Liver (tissue), 3 donors: ENCODE results near the gene AIPL1.

ENCODE experiments used
- CTCF ChIP-seq: fragments of 150-350 bp; IDR thresholded peaks from 2 replicates; pipeline ENCODE4 v1.5.1; 2017; ENCODE audit warnings: improper control_type of control experiment, low read depth, low read length; ENCODE audit not compliant: missing input control
- EGR1 ChIP-seq, 2 donors: IDR thresholded peaks; 2 replicates each; pipeline ENCODE4 v1.6.1; 2016 to 2018; ENCODE audit warnings: antibody characterized with exemption in 2 of 2, low read depth in 2 of 2
- FOXA1 ChIP-seq: IDR thresholded peaks from 2 replicates; pipeline ENCODE4 v1.6.1; 2016; ENCODE audit warnings: antibody characterized with exemption
- GABPA ChIP-seq, 2 donors: IDR thresholded peaks in 1 of 2; conservative IDR thresholded peaks in 1 of 2; 2 replicates each; pipeline ENCODE4 v1.6.1; 2016; ENCODE audit warnings: antibody characterized with exemption in 2 of 2, mild to moderate bottlenecking in 1 of 2, moderate library complexity in 1 of 2
- JUND ChIP-seq, 2 donors: IDR thresholded peaks; 2 replicates each; pipeline ENCODE4 v1.6.1; 2016; ENCODE audit warnings: antibody characterized with exemption in 2 of 2
- MAX ChIP-seq: IDR thresholded peaks from 2 replicates; pipeline ENCODE4 v1.6.1; 2016; ENCODE audit warnings: antibody characterized with exemption
- NR2F2 ChIP-seq: IDR thresholded peaks from 2 replicates; pipeline ENCODE4 v1.6.1; 2016; ENCODE audit warnings: antibody characterized with exemption
- RAD21 ChIP-seq, 2 donors: IDR thresholded peaks; 2 replicates each; pipeline ENCODE4 v1.6.1; 2016; ENCODE audit warnings: antibody characterized with exemption in 2 of 2, mild to moderate bottlenecking in 2 of 2
- RXRA ChIP-seq, 2 donors: IDR thresholded peaks; 2 replicates each; pipeline ENCODE4 v1.6.1; 2017 to 2018; ENCODE audit warnings: antibody characterized with exemption in 2 of 2, mild to moderate bottlenecking in 1 of 2
- TAF1 ChIP-seq: conservative IDR thresholded peaks from 2 replicates; pipeline ENCODE4 v1.6.1; 2016; ENCODE audit warnings: antibody characterized with exemption, mild to moderate bottlenecking
- TF ChIP-seq, protein P1 (sequence below): IDR thresholded peaks from 2 replicates; pipeline ENCODE4 v1.6.1; 2016; ENCODE audit warnings: antibody characterized with exemption, mild to moderate bottlenecking
- TF ChIP-seq, protein P2 (sequence below): IDR thresholded peaks from 2 replicates; pipeline ENCODE4 v1.6.1; 2016; ENCODE audit warnings: antibody characterized with exemption
- donor health status: healthy.
- donor health status: healthy.

DNA sequence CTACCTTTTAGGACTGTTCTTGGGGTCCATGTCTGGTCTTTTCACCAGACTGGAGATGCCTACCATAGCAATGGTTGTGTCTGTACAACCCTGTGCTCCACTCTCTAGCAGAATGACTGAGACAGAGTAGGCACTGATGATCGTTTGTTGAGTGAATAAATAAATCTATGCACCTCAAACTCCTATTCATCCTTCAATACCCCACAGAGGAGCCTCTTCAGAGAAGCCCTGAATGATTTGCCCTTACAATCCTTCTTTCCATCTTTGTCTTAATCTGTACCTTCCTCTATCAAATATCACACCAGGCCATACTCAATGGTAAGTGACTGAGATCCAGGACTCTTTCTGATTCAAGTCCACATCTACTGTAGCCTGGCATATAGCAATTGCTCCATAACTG is 32.6 kb upstream of the AIPL1 start:
- TF ChIP-seq TAF1: no peak
- TF ChIP-seq CTCF: no peak
- TF ChIP-seq RAD21 (IDR thresholded peaks at IDR 0.05): no peak
- TF ChIP-seq RXRA (IDR thresholded peaks at IDR 0.05): no peak
- TF ChIP-seq MAX: no peak
- TF ChIP-seq, protein P1, sequence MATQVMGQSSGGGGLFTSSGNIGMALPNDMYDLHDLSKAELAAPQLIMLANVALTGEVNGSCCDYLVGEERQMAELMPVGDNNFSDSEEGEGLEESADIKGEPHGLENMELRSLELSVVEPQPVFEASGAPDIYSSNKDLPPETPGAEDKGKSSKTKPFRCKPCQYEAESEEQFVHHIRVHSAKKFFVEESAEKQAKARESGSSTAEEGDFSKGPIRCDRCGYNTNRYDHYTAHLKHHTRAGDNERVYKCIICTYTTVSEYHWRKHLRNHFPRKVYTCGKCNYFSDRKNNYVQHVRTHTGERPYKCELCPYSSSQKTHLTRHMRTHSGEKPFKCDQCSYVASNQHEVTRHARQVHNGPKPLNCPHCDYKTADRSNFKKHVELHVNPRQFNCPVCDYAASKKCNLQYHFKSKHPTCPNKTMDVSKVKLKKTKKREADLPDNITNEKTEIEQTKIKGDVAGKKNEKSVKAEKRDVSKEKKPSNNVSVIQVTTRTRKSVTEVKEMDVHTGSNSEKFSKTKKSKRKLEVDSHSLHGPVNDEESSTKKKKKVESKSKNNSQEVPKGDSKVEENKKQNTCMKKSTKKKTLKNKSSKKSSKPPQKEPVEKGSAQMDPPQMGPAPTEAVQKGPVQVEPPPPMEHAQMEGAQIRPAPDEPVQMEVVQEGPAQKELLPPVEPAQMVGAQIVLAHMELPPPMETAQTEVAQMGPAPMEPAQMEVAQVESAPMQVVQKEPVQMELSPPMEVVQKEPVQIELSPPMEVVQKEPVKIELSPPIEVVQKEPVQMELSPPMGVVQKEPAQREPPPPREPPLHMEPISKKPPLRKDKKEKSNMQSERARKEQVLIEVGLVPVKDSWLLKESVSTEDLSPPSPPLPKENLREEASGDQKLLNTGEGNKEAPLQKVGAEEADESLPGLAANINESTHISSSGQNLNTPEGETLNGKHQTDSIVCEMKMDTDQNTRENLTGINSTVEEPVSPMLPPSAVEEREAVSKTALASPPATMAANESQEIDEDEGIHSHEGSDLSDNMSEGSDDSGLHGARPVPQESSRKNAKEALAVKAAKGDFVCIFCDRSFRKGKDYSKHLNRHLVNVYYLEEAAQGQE: no peak
- TF ChIP-seq GABPA (IDR thresholded peaks at IDR 0.05 in 1 of 2, conservative IDR thresholded peaks at IDR 0.05 in 1 of 2): no peak
- TF ChIP-seq, protein P2, sequence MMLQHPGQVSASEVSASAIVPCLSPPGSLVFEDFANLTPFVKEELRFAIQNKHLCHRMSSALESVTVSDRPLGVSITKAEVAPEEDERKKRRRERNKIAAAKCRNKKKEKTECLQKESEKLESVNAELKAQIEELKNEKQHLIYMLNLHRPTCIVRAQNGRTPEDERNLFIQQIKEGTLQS: no peak
- no peak for TF ChIP-seq NR2F2
- TF ChIP-seq FOXA1: no peak
- no peak for TF ChIP-seq JUND (IDR thresholded peaks at IDR 0.05)
- TF ChIP-seq EGR1 (IDR thresholded peaks at IDR 0.05; ENCODE audit: low read depth in 2 of 2): no peak
